Ishikawa (cell line): ENCODE measurements around the gene FIS1.

Experiments used
- CEBPB ChIP-seq: IDR thresholded peaks from 2 replicates; pipeline ENCODE4 v1.6.1; 2012
- CREB1 ChIP-seq: IDR thresholded peaks from 2 replicates; pipeline ENCODE4 v1.6.1; 2012; ENCODE audit warnings: low read depth
- EGR1 ChIP-seq: IDR thresholded peaks from 2 replicates; pipeline ENCODE4 v1.6.1; 2012
- EP300 ChIP-seq: IDR thresholded peaks from 2 replicates; pipeline ENCODE4 v1.6.1; 2012; ENCODE audit warnings: borderline replicate concordance
- FOXM1 ChIP-seq: IDR thresholded peaks from 2 replicates; pipeline ENCODE4 v1.6.1; 2012; ENCODE audit warnings: low read depth, borderline replicate concordance
- NFIC ChIP-seq: IDR thresholded peaks from 2 replicates; pipeline ENCODE4 v1.6.1; 2012
- RAD21 ChIP-seq: IDR thresholded peaks from 2 replicates; pipeline ENCODE4 v1.6.1; 2012; ENCODE audit warnings: low read depth
- REST ChIP-seq: IDR thresholded peaks from 2 replicates; pipeline ENCODE4 v1.6.1; 2012; ENCODE audit warnings: low read depth, mild to moderate bottlenecking
- TAF1 ChIP-seq: IDR thresholded peaks from 2 replicates; pipeline ENCODE4 v1.6.1; 2012; ENCODE audit warnings: low read depth, mild to moderate bottlenecking
- TCF12 ChIP-seq: IDR thresholded peaks from 2 replicates; pipeline ENCODE4 v1.6.1; 2012; ENCODE audit warnings: low read depth
- TEAD4 ChIP-seq: IDR thresholded peaks from 2 replicates; pipeline ENCODE4 v1.6.1; 2012
- USF1 ChIP-seq: IDR thresholded peaks from 2 replicates; pipeline ENCODE4 v1.6.1; 2012
- YY1 ChIP-seq: IDR thresholded peaks from 2 replicates; pipeline ENCODE4 v1.6.1; 2012; ENCODE audit warnings: low read depth
- ZBTB7A ChIP-seq: IDR thresholded peaks from 2 replicates; pipeline ENCODE4 v1.6.1; 2012; ENCODE audit warnings: low read depth
- TF ChIP-seq, protein P1 (sequence below): IDR thresholded peaks from 2 replicates; pipeline ENCODE4 v1.6.1; 2012

The FIS1 gene

DNA sequence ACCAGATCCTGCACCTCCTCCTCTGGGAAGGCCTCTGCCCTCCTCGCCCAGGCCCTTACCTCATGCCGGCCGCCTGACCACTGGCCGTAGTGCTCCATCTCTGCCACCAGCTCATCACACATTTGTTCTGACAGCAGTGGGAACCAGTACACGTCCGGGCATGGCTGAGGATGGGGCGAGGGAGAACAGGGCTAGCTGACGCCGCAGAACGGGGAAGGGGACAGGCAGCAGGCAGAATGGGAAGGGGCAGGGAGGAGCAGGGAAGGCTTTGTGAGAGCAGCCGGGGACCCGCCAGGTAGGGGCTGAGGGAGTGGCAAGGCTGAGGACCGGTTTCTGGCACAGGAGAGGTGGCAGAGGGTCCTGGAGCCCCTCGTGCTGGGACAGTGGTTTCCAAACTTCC lies 36.1 kb downstream of the FIS1 start:
- TF ChIP-seq REST: no peak
- TF ChIP-seq RAD21: no peak
- TF ChIP-seq YY1: no peak
- no peak for TF ChIP-seq CREB1
- TF ChIP-seq NFIC: no peak
- no peak for TF ChIP-seq FOXM1
- no peak for TF ChIP-seq TEAD4
- no peak for TF ChIP-seq CEBPB
- TF ChIP-seq TCF12: no peak
- TF ChIP-seq ZBTB7A: no peak
- TF ChIP-seq, protein P1, sequence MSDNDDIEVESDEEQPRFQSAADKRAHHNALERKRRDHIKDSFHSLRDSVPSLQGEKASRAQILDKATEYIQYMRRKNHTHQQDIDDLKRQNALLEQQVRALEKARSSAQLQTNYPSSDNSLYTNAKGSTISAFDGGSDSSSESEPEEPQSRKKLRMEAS: no peak
- no peak for TF ChIP-seq TAF1
- TF ChIP-seq EP300: no peak
- TF ChIP-seq EGR1: no peak
- TF ChIP-seq USF1: no peak

GRCh38 chr7:101207459-101207858 lies 37.4 kb downstream of the FIS1 start:
- TF ChIP-seq NFIC: no peak
- no peak for TF ChIP-seq YY1
- TF ChIP-seq ZBTB7A: no peak
- TF ChIP-seq CEBPB: no peak
- TF ChIP-seq TCF12: no peak
- no peak for TF ChIP-seq REST
- no peak for TF ChIP-seq EP300
- TF ChIP-seq TEAD4: no peak
- TF ChIP-seq FOXM1: no peak
- TF ChIP-seq USF1: no peak

- TF ChIP-seq EP300 (no peak), CREB1 (no peak), EGR1 (no peak), ZBTB7A (no peak), FOXM1 (no peak), TEAD4 (no peak), TAF1 (no peak), YY1 (no peak), REST (no peak), USF1 (no peak), CEBPB (no peak), NFIC (no peak), TCF12 (no peak), RAD21 (no peak)
- TF ChIP-seq, protein P1: no peak
Measured at GRCh38 chr7:101206665-101207042, 38.2 kb downstream of the FIS1 start.
